Endothelial cell of umbilical vein (primary cell): ENCODE measurements around the gene ZNF148.
"Not testable (repeated sequence)": the region's sequence is repeated elsewhere in the genome, so short reads cannot be mapped to it uniquely, and the experiment has no call there.

ENCODE experiments used
- EZH2 ChIP-seq: IDR thresholded peaks from 2 replicates; pipeline ENCODE4 v1.6.1; 2012; ENCODE audit warnings: borderline replicate concordance, low read depth, mild to moderate bottlenecking, moderate library complexity, low read length, inconsistent platforms; ENCODE audit not compliant: severe bottlenecking
- TF ChIP-seq, protein P1 (sequence below), 2 donors: IDR thresholded peaks; 1 replicate in 1 of 2; 2 replicates in 1 of 2; pipeline ENCODE4 v1.5.1; 2011; ENCODE audit warnings: low read length in 2 of 2, mild to moderate bottlenecking in 2 of 2, moderate library complexity in 2 of 2, control low read depth in 1 of 2, inconsistent platforms in 1 of 2, low read depth in 1 of 2; ENCODE audit not compliant: insufficient read depth in 1 of 2; ENCODE audit errors: extremely low read depth in 1 of 2
- TF ChIP-seq, protein P2 (sequence below): IDR thresholded peaks from 2 replicates; pipeline ENCODE4 v1.6.1; 2011; ENCODE audit not compliant: insufficient read depth, insufficient read length

DNA sequence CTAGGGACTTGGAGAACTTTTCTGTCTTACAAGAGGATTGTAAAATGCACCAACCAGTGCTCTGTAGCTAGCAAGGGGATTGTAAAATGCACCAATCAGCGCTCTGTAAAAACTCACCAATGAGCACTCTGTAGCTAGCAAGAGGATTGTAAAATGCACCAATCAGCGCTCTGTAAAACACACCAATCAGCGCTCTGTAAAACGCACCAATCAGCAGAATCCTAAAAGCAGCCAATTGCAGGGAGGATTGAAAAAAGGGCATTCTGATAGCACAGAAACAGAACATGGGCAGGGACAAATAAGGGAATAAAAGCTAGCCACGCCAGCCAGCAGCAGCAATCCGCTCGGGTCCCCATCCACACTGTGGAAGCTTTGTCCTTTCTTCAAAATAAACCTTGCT lies 31.8 kb downstream of the ZNF148 start:
- TF ChIP-seq EZH2: not testable (repeated sequence)
- TF ChIP-seq, protein P1, sequence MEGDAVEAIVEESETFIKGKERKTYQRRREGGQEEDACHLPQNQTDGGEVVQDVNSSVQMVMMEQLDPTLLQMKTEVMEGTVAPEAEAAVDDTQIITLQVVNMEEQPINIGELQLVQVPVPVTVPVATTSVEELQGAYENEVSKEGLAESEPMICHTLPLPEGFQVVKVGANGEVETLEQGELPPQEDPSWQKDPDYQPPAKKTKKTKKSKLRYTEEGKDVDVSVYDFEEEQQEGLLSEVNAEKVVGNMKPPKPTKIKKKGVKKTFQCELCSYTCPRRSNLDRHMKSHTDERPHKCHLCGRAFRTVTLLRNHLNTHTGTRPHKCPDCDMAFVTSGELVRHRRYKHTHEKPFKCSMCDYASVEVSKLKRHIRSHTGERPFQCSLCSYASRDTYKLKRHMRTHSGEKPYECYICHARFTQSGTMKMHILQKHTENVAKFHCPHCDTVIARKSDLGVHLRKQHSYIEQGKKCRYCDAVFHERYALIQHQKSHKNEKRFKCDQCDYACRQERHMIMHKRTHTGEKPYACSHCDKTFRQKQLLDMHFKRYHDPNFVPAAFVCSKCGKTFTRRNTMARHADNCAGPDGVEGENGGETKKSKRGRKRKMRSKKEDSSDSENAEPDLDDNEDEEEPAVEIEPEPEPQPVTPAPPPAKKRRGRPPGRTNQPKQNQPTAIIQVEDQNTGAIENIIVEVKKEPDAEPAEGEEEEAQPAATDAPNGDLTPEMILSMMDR (IDR thresholded peaks at IDR 0.05; ENCODE audit: extremely low read depth in 1 of 2, insufficient read depth in 1 of 2, low read depth in 1 of 2, low read length in 2 of 2): not testable (repeated sequence)
- TF ChIP-seq, protein P2, sequence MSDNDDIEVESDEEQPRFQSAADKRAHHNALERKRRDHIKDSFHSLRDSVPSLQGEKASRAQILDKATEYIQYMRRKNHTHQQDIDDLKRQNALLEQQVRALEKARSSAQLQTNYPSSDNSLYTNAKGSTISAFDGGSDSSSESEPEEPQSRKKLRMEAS: not testable (repeated sequence)
